KBM-7 (cell line): ENCODE results near the gene GMPPA.

Source experiments
- DNase-seq: peaks from one replicate; pipeline ENCODE4 v3.0.0-alpha.2; 2015
- in situ Hi-C: fragments of 300-500 bp; cut with MboI; formaldehyde crosslinking; loops from 2 replicates; pipeline ENCODE4 v1.14.3; 2020; ENCODE audit warnings: low sequenced_read_pairs, low pct_unique_long_range_greater_than_20kb, mixed read lengths

GMPPA gene

GRCh38 chr2:219466816-219467735 lies 31.6 kb upstream of the GMPPA start:
- in situ Hi-C loops, result no loop called here
- no peak for DNase-seq

GRCh38 chr2:219467736-219468075 lies 31.0 kb upstream of the GMPPA start:
- in situ Hi-C loops, result no loop called here
- no peak for DNase-seq

GRCh38 chr2:219468410-219469185 lies 30.1 kb upstream of the GMPPA start:
- DNase-seq, result no peak
- in situ Hi-C loops, result no loop called here

GRCh38 chr2:219469186-219469724 lies 29.4 kb upstream of the GMPPA start:
- in situ Hi-C loops, result no loop called here
- DNase-seq, result no peak

GRCh38 chr2:219470429-219470828 lies 28.3 kb upstream of the GMPPA start:
- no peak for DNase-seq
- in situ Hi-C loops, result no loop called here

- in situ Hi-C loops, result no loop called here
Observed at GRCh38 chr2:219471476-219472371, 27.0 kb upstream of the GMPPA start.

GRCh38 chr2:219472629-219473187 lies 26.0 kb upstream of the GMPPA start:
- in situ Hi-C loops, result no loop called here

More at GRCh38 chr2:219471476-219472371, 27.0 kb upstream of the GMPPA start:
- no peak for DNase-seq

GRCh38 chr2:219473511-219473910 lies 25.2 kb upstream of the GMPPA start:
- no peak for DNase-seq
- in situ Hi-C loops, result no loop called here

More at GRCh38 chr2:219472629-219473187, 26.0 kb upstream of the GMPPA start:
- no peak for DNase-seq

GRCh38 chr2:219474285-219475060 lies 24.2 kb upstream of the GMPPA start:
- in situ Hi-C loops, result no loop called here
- DNase-seq, result no peak

- in situ Hi-C loops, result no loop called here
- DNase-seq, result no peak
Observed at GRCh38 chr2:219475278-219475677, 23.4 kb upstream of the GMPPA start.

GRCh38 chr2:219475697-219476651 lies 22.7 kb upstream of the GMPPA start:
- in situ Hi-C loops, result no loop called here
- peak; percentile 78 for DNase-seq

GRCh38 chr2:219476652-219477151 lies 22.0 kb upstream of the GMPPA start:
- DNase-seq, result no peak
- in situ Hi-C loops, result no loop called here

- in situ Hi-C loops, result no loop called here
- DNase-seq, result no peak
Observed at GRCh38 chr2:219477179-219477578, 21.5 kb upstream of the GMPPA start.

- in situ Hi-C loops, result no loop called here
- no peak for DNase-seq
Observed at GRCh38 chr2:219477815-219478214, 20.9 kb upstream of the GMPPA start.

GRCh38 chr2:219478916-219479315 lies 19.8 kb upstream of the GMPPA start:
- in situ Hi-C loops, result no loop called here
- DNase-seq, result no peak

- DNase-seq, result no peak
- in situ Hi-C loops, result no loop called here
Observed at GRCh38 chr2:219480004-219480403, 18.7 kb upstream of the GMPPA start.
